K562 (cell line): ENCODE results near the gene NUP160. TPM values are rescaled to one million over a fixed set of nuclear protein-coding genes. Genes with fewer than 3 reads are reported as not detected.

Experiments
- FOXJ3 ChIP-seq: sonication (generic); formaldehyde crosslinking; IDR thresholded peaks from 2 replicates; pipeline ENCODE4 v1.4.0; 2020; ENCODE audit warnings: mild to moderate bottlenecking, missing genetic modification reagents
- GABPB1 ChIP-seq: sonication (generic); formaldehyde crosslinking; IDR thresholded peaks from 2 replicates; pipeline ENCODE4 v1.8.0; 2022; ENCODE audit warnings: mild to moderate bottlenecking, missing genetic modification reagents
- LARP7 ChIP-seq: fragments of 450-650 bp; IDR thresholded peaks from 2 replicates; pipeline ENCODE4 v1.6.1; 2016
- MYC ChIP-seq, 2 experiments: fragments of 250-450 bp in 1 of 2; sonication (Bioruptor Pico) in 1 of 2; IDR thresholded peaks; 2 replicates each; pipeline versions ENCODE4 v1.5.1 to v1.6.1; 2012 to 2021; ENCODE audit warnings: low read depth in 2 of 2, borderline replicate concordance in 1 of 2, improper control_type of control experiment in 1 of 2, low read length in 1 of 2, mild to moderate bottlenecking in 1 of 2, moderate library complexity in 1 of 2
- MYNN ChIP-seq, 2 experiments: sonication (generic); formaldehyde crosslinking in 1 of 2; IDR thresholded peaks; 2 replicates each; pipeline versions ENCODE4 v1.5.0 to v1.6.1; 2016 to 2020; ENCODE audit warnings: antibody characterized with exemption in 1 of 2, missing genetic modification reagents in 1 of 2
- NFE2 ChIP-seq: IDR thresholded peaks from 2 replicates; pipeline ENCODE4 v1.6.1; 2014; ENCODE audit warnings: antibody characterized with exemption, low read depth
- NR3C1 ChIP-seq: sonication (generic); formaldehyde crosslinking; IDR thresholded peaks from 2 replicates; pipeline ENCODE4 v1.8.1; 2022; ENCODE audit warnings: missing genetic modification reagents
- POU5F1 ChIP-seq: fragments of 150-350 bp; IDR thresholded peaks from 2 replicates; pipeline ENCODE4 v1.6.1; 2014; ENCODE audit warnings: borderline replicate concordance, low read length, low read depth, mild to moderate bottlenecking; ENCODE audit not compliant: partially characterized antibody
- RCOR1 ChIP-seq, 2 experiments: IDR thresholded peaks; 2 replicates each; pipeline ENCODE4 v1.6.1; 2012; ENCODE audit warnings: low read depth in 2 of 2, low read length in 2 of 2, borderline replicate concordance in 1 of 2, improper control_type of control experiment in 1 of 2
- SETDB1 ChIP-seq: IDR thresholded peaks from one replicate; pipeline ENCODE4 v1.6.1; 2012; ENCODE audit warnings: low read length, control low read depth, inconsistent platforms
- TAL1 ChIP-seq: fragments of 450-650 bp; IDR thresholded peaks from 2 replicates; pipeline ENCODE4 v1.6.1; 2016; ENCODE audit warnings: mild to moderate bottlenecking
- YY1 ChIP-seq, 3 experiments: IDR thresholded peaks; 2 replicates each; pipeline ENCODE4 v1.6.1; 2011; ENCODE audit warnings: low read length in 2 of 3, mild to moderate bottlenecking in 2 of 3, moderate library complexity in 2 of 3, borderline replicate concordance in 1 of 3, control low read depth in 1 of 3, low read depth in 1 of 3; ENCODE audit not compliant: insufficient read depth in 3 of 3, insufficient replicate concordance in 2 of 3, control insufficient read depth in 1 of 3, insufficient read length in 1 of 3; ENCODE audit errors: extremely low read depth in 1 of 3
- ZFP30 ChIP-seq: fragments of 250-450 bp; sonication (Bioruptor Pico); IDR thresholded peaks from 2 replicates; pipeline ENCODE4 v1.8.0; 2022; ENCODE audit warnings: moderate library complexity, mild to moderate bottlenecking, inconsistent platforms, borderline replicate concordance
- ZNF583 ChIP-seq: fragments of 250-450 bp; sonication (Bioruptor Pico); IDR thresholded peaks from 2 replicates; pipeline ENCODE4 v1.4.0; 2020
- polyA plus RNA-seq, 8 experiments: library from polyadenylated mRNA; depleted of rRNA in 4 of 8; stranded (reverse) in 5 of 8; unstranded in 3 of 8; fragments of >200 nt; fragmentation: Nextera tagmentation in 2 of 8; fragmentation: Illumina TruSeq in 1 of 8; extraction: Ambion mirVana in 2 of 8; extraction: Trizol in 1 of 8; gene quantifications; 2 replicates each; pipeline versions ENCODE4 v1.2.1 to v1.2.3, GENCODE V29; 2011 to 2014; ENCODE audit warnings: inconsistent platforms in 1 of 8, missing spikeins in 1 of 8
- total RNA-seq, 7 experiments: library from RNA; depleted of rRNA in 6 of 7; stranded (reverse); fragments of >200 nt in 6 of 7; fragmentation: Illumina TruSeq in 2 of 7; extraction: Trizol in 2 of 7; gene quantifications; 2 replicates each; pipeline versions ENCODE4 v1.2.1 to v1.2.3, GENCODE V29; 2011 to 2021; ENCODE audit warnings: low replicate concordance in 1 of 7
- TF ChIP-seq, protein P1 (sequence below): fragments of 150-350 bp; IDR thresholded peaks from 2 replicates; pipeline ENCODE4 v1.6.1; 2014; ENCODE audit warnings: low read depth, mild to moderate bottlenecking, low read length, borderline replicate concordance
- TF ChIP-seq, protein P2 (sequence below), 2 experiments: fragments of 450-650 bp; IDR thresholded peaks; 2 replicates each; pipeline ENCODE4 v1.6.1; 2016
- TF ChIP-seq, protein P3 (sequence below): fragments of 250-450 bp; sonication (Bioruptor Pico); IDR thresholded peaks from 2 replicates; pipeline ENCODE4 v1.5.0; 2020; ENCODE audit warnings: mild to moderate bottlenecking
- TF ChIP-seq, protein P4 (sequence below): sonication (generic); formaldehyde crosslinking; IDR thresholded peaks from 2 replicates; pipeline ENCODE4 v1.8.1; 2022; ENCODE audit warnings: missing genetic modification reagents

The NUP160 gene
- total and polyA plus RNA-seq, 9 of the 15 experiments (the other 6 are each of a cell fraction or from before 2014, with no cell fraction given) = 41.5 to 112 (median 65.0) TPM

DNA sequence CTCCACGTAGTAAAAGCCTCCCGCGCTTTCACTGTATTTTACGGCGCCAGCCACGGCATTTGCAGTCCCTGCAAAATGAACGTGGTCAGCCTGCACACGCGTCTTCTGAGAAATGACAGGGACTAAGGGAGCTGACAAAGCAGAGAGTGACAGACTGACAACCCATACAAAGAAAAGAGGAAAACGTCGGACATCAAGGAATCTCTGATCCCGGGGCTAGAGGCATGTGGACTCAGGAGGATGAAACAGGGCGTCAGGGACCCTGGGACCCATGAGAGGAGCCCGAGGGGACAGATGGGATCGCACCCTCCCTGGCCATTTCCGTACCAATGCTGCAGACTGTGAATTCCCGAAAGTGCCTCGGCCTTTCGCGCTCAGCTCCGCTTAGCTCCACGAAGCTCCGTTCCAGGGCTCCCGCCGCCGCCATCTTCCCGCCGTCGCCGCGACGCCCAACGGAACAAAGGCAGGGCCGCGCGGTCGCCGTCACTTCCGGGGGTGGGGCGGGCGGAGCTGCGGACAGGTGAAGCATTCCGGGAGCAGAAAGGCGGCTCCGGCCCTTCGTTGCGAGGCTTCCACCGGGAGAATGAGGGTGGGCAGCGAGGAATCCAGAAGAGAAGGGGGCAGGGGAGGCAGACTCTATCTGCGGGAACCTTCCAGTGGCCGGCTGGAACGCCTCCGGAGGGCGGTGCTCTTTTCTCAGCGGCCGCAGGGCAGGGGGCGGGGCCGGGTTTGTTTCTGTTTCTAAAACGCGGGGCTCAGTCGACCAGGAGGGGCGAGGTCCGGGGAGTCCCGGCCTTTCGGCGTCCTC, at the start of gene NUP160 (continued):
- TF ChIP-seq MYC (IDR thresholded peaks at IDR 0.05; ENCODE audit: low read depth, low read length) (peak; percentile 85), MYC (CRISPR knock-in tag; IDR thresholded peaks at IDR 0.05; ENCODE audit: borderline replicate concordance, low read depth) (peak; percentile 38; the same call in 1 of the 2 replicates), SETDB1 (no peak), NR3C1 (CRISPR knock-in tag) (no peak), ZFP30 (no peak), POU5F1 (no peak), GABPB1 (CRISPR knock-in tag) (peak; percentile 98), TAL1 (no peak), MYNN (IDR thresholded peaks at IDR 0.05) (no peak), MYNN (CRISPR knock-in tag; IDR thresholded peaks at IDR 0.05) (no peak), FOXJ3 (CRISPR knock-in tag) (no peak), RCOR1 (IDR thresholded peaks at IDR 0.05; ENCODE audit: borderline replicate concordance in 1 of 2, low read depth in 2 of 2, low read length in 2 of 2) (no peak), NFE2 (no peak), YY1 (IDR thresholded peaks at IDR 0.05; ENCODE audit: borderline replicate concordance in 1 of 3, control insufficient read depth in 1 of 3, extremely low read depth in 1 of 3, insufficient read depth in 3 of 3, insufficient read length in 1 of 3, insufficient replicate concordance in 2 of 3, low read depth in 1 of 3, low read length in 2 of 3) (peak; percentile 84 to 98 (median 95)), ZNF583 (CRISPR knock-in tag) (no peak), LARP7 (no peak)
- TF ChIP-seq, protein P1, sequence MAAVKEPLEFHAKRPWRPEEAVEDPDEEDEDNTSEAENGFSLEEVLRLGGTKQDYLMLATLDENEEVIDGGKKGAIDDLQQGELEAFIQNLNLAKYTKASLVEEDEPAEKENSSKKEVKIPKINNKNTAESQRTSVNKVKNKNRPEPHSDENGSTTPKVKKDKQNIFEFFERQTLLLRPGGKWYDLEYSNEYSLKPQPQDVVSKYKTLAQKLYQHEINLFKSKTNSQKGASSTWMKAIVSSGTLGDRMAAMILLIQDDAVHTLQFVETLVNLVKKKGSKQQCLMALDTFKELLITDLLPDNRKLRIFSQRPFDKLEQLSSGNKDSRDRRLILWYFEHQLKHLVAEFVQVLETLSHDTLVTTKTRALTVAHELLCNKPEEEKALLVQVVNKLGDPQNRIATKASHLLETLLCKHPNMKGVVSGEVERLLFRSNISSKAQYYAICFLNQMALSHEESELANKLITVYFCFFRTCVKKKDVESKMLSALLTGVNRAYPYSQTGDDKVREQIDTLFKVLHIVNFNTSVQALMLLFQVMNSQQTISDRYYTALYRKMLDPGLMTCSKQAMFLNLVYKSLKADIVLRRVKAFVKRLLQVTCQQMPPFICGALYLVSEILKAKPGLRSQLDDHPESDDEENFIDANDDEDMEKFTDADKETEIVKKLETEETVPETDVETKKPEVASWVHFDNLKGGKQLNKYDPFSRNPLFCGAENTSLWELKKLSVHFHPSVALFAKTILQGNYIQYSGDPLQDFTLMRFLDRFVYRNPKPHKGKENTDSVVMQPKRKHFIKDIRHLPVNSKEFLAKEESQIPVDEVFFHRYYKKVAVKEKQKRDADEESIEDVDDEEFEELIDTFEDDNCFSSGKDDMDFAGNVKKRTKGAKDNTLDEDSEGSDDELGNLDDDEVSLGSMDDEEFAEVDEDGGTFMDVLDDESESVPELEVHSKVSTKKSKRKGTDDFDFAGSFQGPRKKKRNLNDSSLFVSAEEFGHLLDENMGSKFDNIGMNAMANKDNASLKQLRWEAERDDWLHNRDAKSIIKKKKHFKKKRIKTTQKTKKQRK = no peak
- TF ChIP-seq, protein P2, sequence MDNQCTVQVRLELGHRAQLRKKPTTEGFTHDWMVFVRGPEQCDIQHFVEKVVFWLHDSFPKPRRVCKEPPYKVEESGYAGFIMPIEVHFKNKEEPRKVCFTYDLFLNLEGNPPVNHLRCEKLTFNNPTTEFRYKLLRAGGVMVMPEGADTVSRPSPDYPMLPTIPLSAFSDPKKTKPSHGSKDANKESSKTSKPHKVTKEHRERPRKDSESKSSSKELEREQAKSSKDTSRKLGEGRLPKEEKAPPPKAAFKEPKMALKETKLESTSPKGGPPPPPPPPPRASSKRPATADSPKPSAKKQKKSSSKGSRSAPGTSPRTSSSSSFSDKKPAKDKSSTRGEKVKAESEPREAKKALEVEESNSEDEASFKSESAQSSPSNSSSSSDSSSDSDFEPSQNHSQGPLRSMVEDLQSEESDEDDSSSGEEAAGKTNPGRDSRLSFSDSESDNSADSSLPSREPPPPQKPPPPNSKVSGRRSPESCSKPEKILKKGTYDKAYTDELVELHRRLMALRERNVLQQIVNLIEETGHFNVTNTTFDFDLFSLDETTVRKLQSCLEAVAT (IDR thresholded peaks at IDR 0.05) = 0 out of 4 replicates have a peak, but pooled peaks have one; percentile 23 to 69
- TF ChIP-seq, protein P3, sequence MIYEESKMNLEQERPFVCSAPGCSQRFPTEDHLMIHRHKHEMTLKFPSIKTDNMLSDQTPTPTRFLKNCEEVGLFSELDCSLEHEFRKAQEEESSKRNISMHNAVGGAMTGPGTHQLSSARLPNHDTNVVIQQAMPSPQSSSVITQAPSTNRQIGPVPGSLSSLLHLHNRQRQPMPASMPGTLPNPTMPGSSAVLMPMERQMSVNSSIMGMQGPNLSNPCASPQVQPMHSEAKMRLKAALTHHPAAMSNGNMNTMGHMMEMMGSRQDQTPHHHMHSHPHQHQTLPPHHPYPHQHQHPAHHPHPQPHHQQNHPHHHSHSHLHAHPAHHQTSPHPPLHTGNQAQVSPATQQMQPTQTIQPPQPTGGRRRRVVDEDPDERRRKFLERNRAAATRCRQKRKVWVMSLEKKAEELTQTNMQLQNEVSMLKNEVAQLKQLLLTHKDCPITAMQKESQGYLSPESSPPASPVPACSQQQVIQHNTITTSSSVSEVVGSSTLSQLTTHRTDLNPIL (CRISPR knock-in tag) = no peak
- TF ChIP-seq, protein P4, sequence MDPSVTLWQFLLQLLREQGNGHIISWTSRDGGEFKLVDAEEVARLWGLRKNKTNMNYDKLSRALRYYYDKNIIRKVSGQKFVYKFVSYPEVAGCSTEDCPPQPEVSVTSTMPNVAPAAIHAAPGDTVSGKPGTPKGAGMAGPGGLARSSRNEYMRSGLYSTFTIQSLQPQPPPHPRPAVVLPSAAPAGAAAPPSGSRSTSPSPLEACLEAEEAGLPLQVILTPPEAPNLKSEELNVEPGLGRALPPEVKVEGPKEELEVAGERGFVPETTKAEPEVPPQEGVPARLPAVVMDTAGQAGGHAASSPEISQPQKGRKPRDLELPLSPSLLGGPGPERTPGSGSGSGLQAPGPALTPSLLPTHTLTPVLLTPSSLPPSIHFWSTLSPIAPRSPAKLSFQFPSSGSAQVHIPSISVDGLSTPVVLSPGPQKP (CRISPR knock-in tag) = no peak
